GM18508 (cell line): ENCODE measurements around the gene THAP9.
"Not testable (repeated sequence)": the region's sequence is repeated elsewhere in the genome, so short reads cannot be mapped to it uniquely, and the experiment has no call there.

Experiments used
- ATAC-seq: cut with Tn5 transposase; IDR thresholded peaks from one replicate; pipeline ENCODE4 v1.9.1; 2021; ENCODE audit warnings: moderate number of reproducible peaks; ENCODE audit not compliant: insufficient read depth, unreplicated experiment

THAP9 gene

GRCh38 chr4:82891707-82892466 is 8.6 kb upstream of the THAP9 start:
- no peak for ATAC-seq

- ATAC-seq = no peak
Measured at GRCh38 chr4:82892467-82892802, 8.1 kb upstream of the THAP9 start.

- no peak for ATAC-seq
Measured at GRCh38 chr4:82893942-82894341, 6.6 kb upstream of the THAP9 start.

GRCh38 chr4:82896755-82897154 is 3.8 kb upstream of the THAP9 start:
- ATAC-seq = no peak

GRCh38 chr4:82898322-82899243 is 2.0 kb upstream of the THAP9 start:
- no peak for ATAC-seq

GRCh38 chr4:82899374-82900065 is 1.0 kb upstream of the THAP9 start:
- ATAC-seq = no peak

- ATAC-seq = no peak
Measured at GRCh38 chr4:82900066-82900410, 497 bp upstream of the THAP9 start.

- no peak for ATAC-seq
Measured at GRCh38 chr4:82901183-82901718, 716 bp downstream of the THAP9 start.

- ATAC-seq = no peak
Measured at GRCh38 chr4:82903737-82904136, 3.2 kb downstream of the THAP9 start.

- peak; percentile 61 for ATAC-seq
Measured at GRCh38 chr4:82905205-82905604, 4.7 kb downstream of the THAP9 start.

- ATAC-seq = no peak
Measured at GRCh38 chr4:82906469-82906868, 5.9 kb downstream of the THAP9 start.

GRCh38 chr4:82909326-82909725 is 8.8 kb downstream of the THAP9 start:
- no peak for ATAC-seq

GRCh38 chr4:82913305-82913704 is 12.8 kb downstream of the THAP9 start:
- no peak for ATAC-seq

GRCh38 chr4:82913968-82914367 is 13.4 kb downstream of the THAP9 start:
- not testable (repeated sequence) for ATAC-seq

GRCh38 chr4:82918091-82918490 is 17.6 kb downstream of the THAP9 start:
- ATAC-seq = no peak

GRCh38 chr4:82919386-82919785 is 18.9 kb downstream of the THAP9 start:
- no peak for ATAC-seq

GRCh38 chr4:82921795-82922194 is 21.3 kb downstream of the THAP9 start:
- ATAC-seq = no peak

GRCh38 chr4:82930848-82931755 is 30.6 kb downstream of the THAP9 start:
- ATAC-seq = no peak

GRCh38 chr4:82934441-82934840 is 33.9 kb downstream of the THAP9 start:
- ATAC-seq = no peak

GRCh38 chr4:82939414-82939813 is 38.9 kb downstream of the THAP9 start:
- ATAC-seq = no peak
